ENCODE data around the gene PAQR7. TPM values are rescaled to one million over a fixed set of nuclear protein-coding genes. Genes with fewer than 3 reads are reported as not detected.

The PAQR7 gene
- total RNA-seq, 1 experiment from 2014 or later, result 4.4 TPM

GRCh38 chr1:25814549-25815087, 60.9 kb downstream of the PAQR7 start:
- intact Hi-C loops (cut with micrococcal nuclease), result loop anchor here (5.0 kb wide), 3 partner anchors 207 to 412 kb away; no protein-coding TSS in a partner anchor
- BruUV-seq (replicated peaks), result no TSS peak
- CTCF ChIA-PET, result interaction anchor here (0.6 to 1.2 kb wide), 3 partner anchors 12 to 207 kb away, joined by 3 to 4 read pairs (median 4); no protein-coding TSS in a partner anchor

GRCh38 chr1:25813734-25814471, 61.6 kb downstream of the PAQR7 start:
- ChIA-PET CTCF (interaction anchor here (0.6 to 1.2 kb wide), 4 partner anchors 12 to 206 kb away, joined by 3 to 4 read pairs (median 3); no protein-coding TSS in a partner anchor), POLR2A (interaction anchor here (0.6 kb wide), 2 partner anchors 564 to 1165 kb away, joined by 3 read pairs; no protein-coding TSS in a partner anchor)
- DNase-seq (ENCODE audit: unreplicated experiment), result no peak
- no peak for TF ChIP-seq CTCF (IDR thresholded peaks at IDR 0.05; ENCODE audit: unreplicated experiment)
- H3K4me1 Mint-ChIP-seq (ENCODE audit: insufficient read depth, unreplicated experiment), result peaks cover 10% of the 10 kb centered on the region
- intact Hi-C loops (cut with micrococcal nuclease), result loop anchor here (5.0 kb wide), 3 partner anchors 207 to 412 kb away; no protein-coding TSS in a partner anchor
- no peak overlapping the region for H3K27ac Mint-ChIP-seq (ENCODE audit: low read depth, unreplicated experiment)
- no peaks in the 10 kb centered on the region for H3K27me3 Mint-ChIP-seq (ENCODE audit: insufficient read depth, unreplicated experiment)
- peaks cover 8% of the 10 kb centered on the region for H3K36me3 Mint-ChIP-seq (ENCODE audit: insufficient read depth, unreplicated experiment)
- BruUV-seq (replicated peaks), result no TSS peak
- H3K4me3 Mint-ChIP-seq (ENCODE audit: unreplicated experiment), result no peak overlapping the region
- no peaks in the 10 kb centered on the region for H3K9me3 Mint-ChIP-seq (ENCODE audit: unreplicated experiment)

More at GRCh38 chr1:25814549-25815087, 60.9 kb downstream of the PAQR7 start:
- TF ChIP-seq CTCF (IDR thresholded peaks at IDR 0.05; ENCODE audit: unreplicated experiment), result no peak
- peaks cover 8% of the 10 kb centered on the region for H3K36me3 Mint-ChIP-seq (ENCODE audit: insufficient read depth, unreplicated experiment)
- POLR2A ChIA-PET, result interaction anchor here (0.6 kb wide), 1 partner anchor 366 kb away, joined by 4 read pairs; no protein-coding TSS in a partner anchor
- no peaks in the 10 kb centered on the region for H3K9me3 Mint-ChIP-seq (ENCODE audit: unreplicated experiment)
- no peaks in the 10 kb centered on the region for H3K27me3 Mint-ChIP-seq (ENCODE audit: insufficient read depth, unreplicated experiment)
- H3K27ac Mint-ChIP-seq (ENCODE audit: low read depth, unreplicated experiment), result no peak overlapping the region
- H3K4me3 Mint-ChIP-seq (ENCODE audit: unreplicated experiment), result no peak overlapping the region
- DNase-seq (ENCODE audit: unreplicated experiment), result no peak
- peaks cover 11% of the 10 kb centered on the region for H3K4me1 Mint-ChIP-seq (ENCODE audit: insufficient read depth, unreplicated experiment)

- CTCF ChIA-PET, result interaction anchor here (0.6 to 2.7 kb wide), 6 partner anchors 12 to 243 kb away, joined by 3 to 17 read pairs (median 3); no protein-coding TSS in a partner anchor
- H3K27me3 Mint-ChIP-seq (ENCODE audit: insufficient read depth, unreplicated experiment), result no peaks in the 10 kb centered on the region
- H3K36me3 Mint-ChIP-seq (ENCODE audit: insufficient read depth, unreplicated experiment), result peaks cover 8% of the 10 kb centered on the region
- POLR2A ChIA-PET, result interaction anchor here (0.6 to 0.9 kb wide), 3 partner anchors 258 to 1165 kb away, joined by 3 read pairs; no protein-coding TSS in a partner anchor
- H3K27ac Mint-ChIP-seq (ENCODE audit: low read depth, unreplicated experiment), result no peak overlapping the region
- intact Hi-C loops (cut with micrococcal nuclease), result loop anchor here (5.0 kb wide), 3 partner anchors 206 to 411 kb away; no protein-coding TSS in a partner anchor
- H3K4me1 Mint-ChIP-seq (ENCODE audit: insufficient read depth, unreplicated experiment), result peaks cover 3% of the 10 kb centered on the region
- TF ChIP-seq CTCF (IDR thresholded peaks at IDR 0.05; ENCODE audit: unreplicated experiment), result no peak
- no TSS peak for BruUV-seq (replicated peaks)
- DNase-seq (ENCODE audit: unreplicated experiment), result no peak
- H3K4me3 Mint-ChIP-seq (ENCODE audit: unreplicated experiment), result no peak overlapping the region
- no peaks in the 10 kb centered on the region for H3K9me3 Mint-ChIP-seq (ENCODE audit: unreplicated experiment)
Measured at GRCh38 chr1:25813071-25813733, 62.3 kb downstream of the PAQR7 start.

Small RNAs within 50 kb of the gene (microRNA-seq; reads per million reads assigned to microRNA genes)
- gene MIR3917, result 0.79 reads per million

Other genes with a start within 250 kb of the PAQR7 start
- 21.8 and 25.5 TPM in 2 replicates for gene SELENON, start 75.5 kb downstream of the PAQR7 start, total RNA-seq (2022)
- gene MTFR1L, start 55.8 kb downstream of the PAQR7 start, total RNA-seq (2022), result 39.3 and 42.2 TPM in 2 replicates
- 5.2 and 9.4 TPM in 2 replicates for gene AUNIP, start 16.3 kb downstream of the PAQR7 start, total RNA-seq (2022)
- 99.3 and 137 TPM in 2 replicates for gene STMN1, start 30.7 kb upstream of the PAQR7 start, total RNA-seq (2022)
- 12.8 and 22.3 TPM in 2 replicates for gene PAFAH2, start 122.4 kb upstream of the PAQR7 start, total RNA-seq (2022)
- not detected in 2 replicates for gene EXTL1, start 146.1 kb upstream of the PAQR7 start, total RNA-seq (2022)
- not detected in 2 replicates for gene SLC30A2, start 170.4 kb upstream of the PAQR7 start, total RNA-seq (2022)
- not detected in 2 replicates for gene TRIM63, start 191.9 kb upstream of the PAQR7 start, total RNA-seq (2022)
- gene PDIK1L, start 236.1 kb upstream of the PAQR7 start, total RNA-seq (2022), result 10.8 and 10.9 TPM in 2 replicates

Measured in MCF 10A (cell line).